ENCODE measurements around the gene AIFM2. TPM values are rescaled to one million over a fixed set of nuclear protein-coding genes. Genes with fewer than 3 reads are reported as not detected.

Gene AIFM2
- total RNA-seq, 1 experiment from 2014 or later: 31.1 TPM

GRCh38 chr10:70119197-70119596, 13.4 kb downstream of the AIFM2 start:
- no peaks in the 10 kb centered on the region for H3K27me3 Mint-ChIP-seq (ENCODE audit: insufficient read depth, unreplicated experiment)
- intact Hi-C loops (cut with micrococcal nuclease; ENCODE audit: unreplicated experiment): no loop called here
- no TSS peak for BruUV-seq (replicated peaks)
- H3K9me3 ChIP-seq: no peaks in the 10 kb centered on the region
- H3K27me3 ChIP-seq (replicated peaks; ENCODE audit: control insufficient read depth, insufficient read depth, low read length): no peaks in the 10 kb centered on the region
- no peaks in the 10 kb centered on the region for H3K4me1 Mint-ChIP-seq (ENCODE audit: low read depth, unreplicated experiment)
- no peaks in the 10 kb centered on the region for H3K4me1 ChIP-seq
- H3K4me3 Mint-ChIP-seq (ENCODE audit: unreplicated experiment): no peak overlapping the region
- no peaks in the 10 kb centered on the region for H3K9me3 Mint-ChIP-seq (ENCODE audit: unreplicated experiment)
- no peak for DNase-seq
- ChIA-PET CTCF (interaction anchor here (0.6 to 1.5 kb wide), 2 partner anchors 26 to 280 kb away, joined by 6 to 8 read pairs; partner anchors contain the start of gene TYSND1), POLR2A (no interaction called here)
- H3K27ac Mint-ChIP-seq (ENCODE audit: unreplicated experiment): no peak overlapping the region
- no peak overlapping the region for H3K4me3 ChIP-seq (ENCODE audit: low read depth, low read length)
- peaks cover 8% of the 10 kb centered on the region for H3K36me3 Mint-ChIP-seq (ENCODE audit: insufficient read depth, unreplicated experiment)
- peaks cover 7% of the 10 kb centered on the region; the same call in 1 of the 2 replicates for H3K36me3 ChIP-seq (ENCODE audit: control insufficient read depth, insufficient read depth, low read length)
- no peak for TF ChIP-seq CTCF (IDR thresholded peaks at IDR 0.05; ENCODE audit: insufficient read depth in 1 of 2, low read depth in 1 of 2, low read length in 1 of 2, severe bottlenecking in 1 of 2, unreplicated experiment in 1 of 2)

- H3K4me1 Mint-ChIP-seq (ENCODE audit: low read depth, unreplicated experiment): no peaks in the 10 kb centered on the region
- Histone ChIP-seq H3K4me1 (no peaks in the 10 kb centered on the region), H3K9me3 (no peaks in the 10 kb centered on the region), H3K4me3 (ENCODE audit: low read depth, low read length) (no peak overlapping the region), H3K36me3 (ENCODE audit: control insufficient read depth, insufficient read depth, low read length) (peaks cover 5% of the 10 kb centered on the region; the same call in 1 of the 2 replicates), H3K27me3 (replicated peaks; ENCODE audit: control insufficient read depth, insufficient read depth, low read length) (no peaks in the 10 kb centered on the region)
- H3K27me3 Mint-ChIP-seq (ENCODE audit: insufficient read depth, unreplicated experiment): no peaks in the 10 kb centered on the region
- ChIA-PET POLR2A (no interaction called here), CTCF (interaction anchor here (0.6 to 4.2 kb wide), 5 partner anchors 12 to 137 kb away, joined by 3 to 22 read pairs (median 3); partner anchors contain the start of gene TYSND1)
- BruUV-seq (replicated peaks): no TSS peak
- no peak for TF ChIP-seq CTCF (IDR thresholded peaks at IDR 0.05; ENCODE audit: insufficient read depth in 1 of 2, low read depth in 1 of 2, low read length in 1 of 2, severe bottlenecking in 1 of 2, unreplicated experiment in 1 of 2)
- no peak overlapping the region for H3K4me3 Mint-ChIP-seq (ENCODE audit: unreplicated experiment)
- intact Hi-C loops (cut with micrococcal nuclease; ENCODE audit: unreplicated experiment): no loop called here
- H3K36me3 Mint-ChIP-seq (ENCODE audit: insufficient read depth, unreplicated experiment): peaks cover 15% of the 10 kb centered on the region
- no peak for DNase-seq
- H3K9me3 Mint-ChIP-seq (ENCODE audit: unreplicated experiment): no peaks in the 10 kb centered on the region
- H3K27ac Mint-ChIP-seq (ENCODE audit: unreplicated experiment): no peak overlapping the region
These were observed 14.4 kb downstream of the AIFM2 start for GRCh38 chr10:70118196-70118595.

- H3K27ac Mint-ChIP-seq (ENCODE audit: unreplicated experiment): no peak overlapping the region
- H3K4me1 Mint-ChIP-seq (ENCODE audit: low read depth, unreplicated experiment): no peaks in the 10 kb centered on the region
- Histone ChIP-seq H3K27me3 (replicated peaks; ENCODE audit: control insufficient read depth, insufficient read depth, low read length) (no peaks in the 10 kb centered on the region), H3K9me3 (no peaks in the 10 kb centered on the region), H3K4me3 (ENCODE audit: low read depth, low read length) (no peak overlapping the region), H3K4me1 (no peaks in the 10 kb centered on the region), H3K36me3 (ENCODE audit: control insufficient read depth, insufficient read depth, low read length) (peaks cover 5% of the 10 kb centered on the region; the same call in 1 of the 2 replicates)
- ChIA-PET POLR2A (interaction anchor here (0.6 kb wide), 1 partner anchor 18 kb away, joined by 5 read pairs; no protein-coding TSS in a partner anchor), CTCF (interaction anchor here (0.6 to 4.2 kb wide), 9 partner anchors 13 to 270 kb away, joined by 3 to 105 read pairs (median 7); partner anchors contain the start of gene TYSND1)
- no TSS peak for BruUV-seq (replicated peaks)
- TF ChIP-seq CTCF (IDR thresholded peaks at IDR 0.05; ENCODE audit: insufficient read depth in 1 of 2, low read depth in 1 of 2, low read length in 1 of 2, severe bottlenecking in 1 of 2, unreplicated experiment in 1 of 2): no peak
- DNase-seq: no peak
- H3K27me3 Mint-ChIP-seq (ENCODE audit: insufficient read depth, unreplicated experiment): no peaks in the 10 kb centered on the region
- no peak overlapping the region for H3K4me3 Mint-ChIP-seq (ENCODE audit: unreplicated experiment)
- H3K9me3 Mint-ChIP-seq (ENCODE audit: unreplicated experiment): no peaks in the 10 kb centered on the region
- H3K36me3 Mint-ChIP-seq (ENCODE audit: insufficient read depth, unreplicated experiment): peaks cover 15% of the 10 kb centered on the region
- intact Hi-C loops (cut with micrococcal nuclease; ENCODE audit: unreplicated experiment): loop anchor here (2.0 kb wide), 1 partner anchor 27 kb away; no protein-coding TSS in a partner anchor
These were observed 15.0 kb downstream of the AIFM2 start for GRCh38 chr10:70117646-70118045.

All from Caco-2 (cell line).